ENCODE data around the gene CAPN3. TPM values are rescaled to one million over a fixed set of nuclear protein-coding genes. Genes with fewer than 3 reads are reported as not detected.

The CAPN3 gene
- total RNA-seq: 1.2 and 1.9 TPM in 2 replicates

DNA sequence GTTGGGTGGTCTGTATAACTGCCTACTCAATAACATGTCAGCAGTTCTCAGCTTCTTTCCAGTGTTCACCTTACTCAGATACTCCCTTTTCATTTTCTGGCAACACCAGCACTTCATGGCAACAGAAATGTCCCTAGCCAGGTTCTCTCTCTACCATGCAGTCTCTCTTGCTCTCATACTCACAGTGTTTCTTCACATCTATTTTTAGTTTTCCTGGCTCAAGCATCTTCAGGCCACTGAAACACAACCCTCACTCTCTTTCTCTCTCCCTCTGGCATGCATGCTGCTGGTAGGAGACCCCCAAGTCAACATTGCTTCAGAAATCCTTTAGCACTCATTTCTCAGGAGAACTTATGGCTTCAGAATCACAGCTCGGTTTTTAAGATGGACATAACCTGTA lies at the start of gene CAPN3:
CAPN3 (plus strand) TSS at position 253 of the 400 bp plus-strand sequence. CDS start 305 bp downstream, outside the sequence.

Small RNAs within 50 kb of the gene (small RNA-seq; reads per million reads assigned to genes)
- gene RNU6-188P: not detected

Other genes with a start within 250 kb of the CAPN3 start
- gene PLA2G4F, start 202.9 kb upstream of the CAPN3 start, total RNA-seq: not detected in 2 replicates
- 61.2 and 75.0 TPM in 2 replicates for gene VPS39, start 151.2 kb upstream of the CAPN3 start, total RNA-seq
- gene GANC, start 86.3 kb upstream of the CAPN3 start, total RNA-seq: 33.4 and 38.7 TPM in 2 replicates
- 59.5 and 70.4 TPM in 2 replicates for gene TMEM87A, start 86.1 kb upstream of the CAPN3 start, total RNA-seq
- gene ZNF106, start 131.6 kb downstream of the CAPN3 start, total RNA-seq: 97.1 and 98.2 TPM in 2 replicates
- gene SNAP23, start 136.1 kb downstream of the CAPN3 start, total RNA-seq: 64.7 and 83.9 TPM in 2 replicates
- gene LRRC57, start 189.3 kb downstream of the CAPN3 start, total RNA-seq: 14.1 and 17.8 TPM in 2 replicates
- gene HAUS2, start 189.3 kb downstream of the CAPN3 start, total RNA-seq: 25.8 and 28.2 TPM in 2 replicates
- gene STARD9, start 216.1 kb downstream of the CAPN3 start, total RNA-seq: 19.8 and 25.8 TPM in 2 replicates